GM06990 (cell line): ENCODE measurements around the gene OTOP2.

Experiments used
- DNase-seq: peaks from one replicate; pipeline ENCODE4 v3.0.0-alpha.2; 2011; ENCODE audit not compliant: insufficient read length; ENCODE audit errors: extremely low read depth
- H3K27me3 ChIP-seq: replicated peaks from 2 replicates; pipeline ENCODE4 v1.6.0; 2011; ENCODE audit warnings: low read length; ENCODE audit not compliant: control insufficient read depth, insufficient read depth
- H3K36me3 ChIP-seq: 2 replicates; pipeline ENCODE4 v1.5.1; 2011; ENCODE audit warnings: low read length; ENCODE audit not compliant: control insufficient read depth, insufficient read depth
- H3K4me3 ChIP-seq: replicated peaks from 2 replicates; pipeline ENCODE4 v1.5.1; 2011; ENCODE audit warnings: low read depth, mild to moderate bottlenecking, control low read depth, low read length
- TF ChIP-seq, protein P1 (sequence below): IDR thresholded peaks from 2 replicates; pipeline ENCODE4 v1.5.1; 2011; ENCODE audit warnings: low read length, control low read depth, mild to moderate bottlenecking, inconsistent platforms; ENCODE audit not compliant: insufficient read depth, poor library complexity, severe bottlenecking

The OTOP2 gene

DNA sequence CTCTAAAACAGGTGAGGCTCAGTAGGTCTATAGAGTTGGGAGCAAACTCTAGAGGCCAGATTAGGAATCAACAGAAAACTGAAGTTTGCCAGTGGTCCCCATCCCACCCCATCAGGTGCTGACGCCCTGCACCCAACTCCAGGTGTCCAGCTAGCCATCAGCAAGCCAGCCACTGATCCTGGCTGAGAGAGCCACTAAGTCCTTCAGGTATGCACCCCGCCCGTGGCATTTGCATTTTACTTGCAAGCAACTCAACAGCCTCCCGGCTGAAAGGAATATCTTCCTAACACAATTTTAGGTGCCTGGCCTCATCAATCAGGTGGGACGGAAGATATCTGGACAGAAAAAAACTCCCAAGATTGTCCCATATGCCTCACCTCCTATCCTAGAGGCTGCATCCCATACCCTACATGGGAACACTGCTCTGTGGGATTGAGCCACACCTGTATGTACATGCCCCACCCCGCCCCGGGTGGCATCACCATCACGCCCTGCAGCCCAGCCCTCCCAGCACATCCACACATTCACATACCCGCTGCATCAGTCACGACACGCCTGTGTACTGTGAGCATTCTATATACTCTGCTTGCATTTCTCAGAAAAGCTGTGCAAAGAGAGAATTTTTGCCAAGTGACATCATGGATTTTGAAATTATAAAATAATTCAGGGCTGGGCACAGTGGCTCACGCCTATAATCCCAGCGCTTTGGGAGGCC, 19.9 kb downstream of the OTOP2 start:
- Histone ChIP-seq H3K36me3 (no peaks in the 10 kb centered on the region), H3K4me3 (no peak overlapping the region), H3K27me3 (no peaks in the 10 kb centered on the region)
- DNase-seq, result no peak
- TF ChIP-seq, protein P1, sequence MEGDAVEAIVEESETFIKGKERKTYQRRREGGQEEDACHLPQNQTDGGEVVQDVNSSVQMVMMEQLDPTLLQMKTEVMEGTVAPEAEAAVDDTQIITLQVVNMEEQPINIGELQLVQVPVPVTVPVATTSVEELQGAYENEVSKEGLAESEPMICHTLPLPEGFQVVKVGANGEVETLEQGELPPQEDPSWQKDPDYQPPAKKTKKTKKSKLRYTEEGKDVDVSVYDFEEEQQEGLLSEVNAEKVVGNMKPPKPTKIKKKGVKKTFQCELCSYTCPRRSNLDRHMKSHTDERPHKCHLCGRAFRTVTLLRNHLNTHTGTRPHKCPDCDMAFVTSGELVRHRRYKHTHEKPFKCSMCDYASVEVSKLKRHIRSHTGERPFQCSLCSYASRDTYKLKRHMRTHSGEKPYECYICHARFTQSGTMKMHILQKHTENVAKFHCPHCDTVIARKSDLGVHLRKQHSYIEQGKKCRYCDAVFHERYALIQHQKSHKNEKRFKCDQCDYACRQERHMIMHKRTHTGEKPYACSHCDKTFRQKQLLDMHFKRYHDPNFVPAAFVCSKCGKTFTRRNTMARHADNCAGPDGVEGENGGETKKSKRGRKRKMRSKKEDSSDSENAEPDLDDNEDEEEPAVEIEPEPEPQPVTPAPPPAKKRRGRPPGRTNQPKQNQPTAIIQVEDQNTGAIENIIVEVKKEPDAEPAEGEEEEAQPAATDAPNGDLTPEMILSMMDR, result no peak

DNA sequence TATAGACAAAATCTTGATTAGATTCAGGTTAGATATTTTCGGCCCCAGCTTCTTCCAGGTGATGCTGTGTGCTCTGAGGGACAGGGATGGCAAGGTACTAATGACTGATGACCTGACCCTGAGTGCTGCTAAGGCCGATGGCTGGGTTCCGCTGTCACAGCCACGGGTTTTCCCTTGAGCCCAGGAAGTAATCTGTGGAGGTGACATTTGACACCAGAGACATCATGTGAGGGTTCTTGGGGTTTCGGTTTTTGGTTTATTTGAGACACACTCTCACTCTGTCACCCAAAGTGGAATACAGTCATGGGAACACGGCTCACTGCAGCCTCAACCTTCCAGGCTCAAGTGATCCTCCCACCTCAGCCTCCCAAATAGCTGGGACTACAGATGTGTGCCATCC, 21.5 kb downstream of the OTOP2 start:
- TF ChIP-seq, protein P1, result no peak
- Histone ChIP-seq H3K27me3 (no peaks in the 10 kb centered on the region), H3K4me3 (no peak overlapping the region), H3K36me3 (no peaks in the 10 kb centered on the region)
- DNase-seq, result peak; percentile 49

DNA sequence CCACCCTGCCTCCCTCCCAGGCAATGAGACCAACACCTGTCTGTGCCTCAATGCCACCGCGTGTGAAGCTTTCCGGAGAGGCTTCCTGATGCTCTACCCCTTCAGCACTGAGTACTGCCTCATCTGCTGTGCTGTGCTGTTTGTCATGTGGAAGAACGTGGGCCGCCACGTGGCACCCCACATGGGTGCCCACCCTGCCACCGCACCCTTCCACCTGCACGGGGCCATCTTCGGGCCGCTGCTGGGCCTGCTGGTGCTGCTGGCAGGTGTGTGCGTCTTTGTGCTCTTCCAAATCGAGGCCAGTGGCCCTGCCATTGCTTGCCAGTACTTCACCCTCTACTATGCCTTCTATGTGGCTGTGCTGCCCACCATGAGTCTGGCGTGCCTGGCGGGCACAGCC, 22.6 kb downstream of the OTOP2 start:
- no peak overlapping the region for H3K4me3 ChIP-seq
- H3K36me3 ChIP-seq, result no peaks in the 10 kb centered on the region
- no peaks in the 10 kb centered on the region for H3K27me3 ChIP-seq
- no peak for DNase-seq
- TF ChIP-seq, protein P1, result no peak

DNA sequence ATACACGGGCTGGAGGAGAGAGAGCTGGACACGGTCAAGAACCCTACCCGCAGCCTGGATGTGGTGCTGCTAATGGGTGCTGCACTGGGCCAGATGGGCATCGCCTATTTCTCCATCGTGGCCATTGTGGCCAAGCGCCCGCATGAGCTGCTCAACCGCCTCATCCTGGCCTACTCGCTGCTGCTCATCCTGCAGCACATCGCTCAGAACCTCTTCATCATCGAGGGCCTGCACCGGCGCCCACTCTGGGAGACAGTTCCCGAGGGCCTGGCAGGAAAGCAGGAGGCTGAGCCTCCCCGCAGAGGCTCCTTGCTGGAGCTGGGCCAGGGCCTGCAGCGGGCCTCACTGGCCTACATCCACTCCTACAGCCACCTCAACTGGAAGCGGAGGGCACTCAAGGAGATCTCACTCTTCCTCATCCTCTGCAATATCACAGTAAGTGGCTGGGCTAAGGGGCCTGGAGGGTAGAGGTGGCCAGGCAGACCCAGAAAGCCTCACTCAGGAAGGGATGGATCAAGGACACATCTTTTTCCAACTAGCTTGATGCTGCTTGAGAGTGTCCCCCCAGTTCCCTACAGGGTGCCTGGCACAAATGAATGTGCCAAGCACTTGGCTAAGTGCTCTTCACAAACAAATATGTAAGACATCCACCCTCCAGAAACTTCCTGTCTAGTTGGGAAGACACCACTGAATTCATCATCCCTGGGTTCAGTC, 23.1 kb downstream of the OTOP2 start:
- H3K36me3 ChIP-seq, result no peaks in the 10 kb centered on the region
- TF ChIP-seq, protein P1, result no peak
- H3K4me3 ChIP-seq, result no peak overlapping the region
- no peak for DNase-seq
- no peaks in the 10 kb centered on the region for H3K27me3 ChIP-seq

DNA sequence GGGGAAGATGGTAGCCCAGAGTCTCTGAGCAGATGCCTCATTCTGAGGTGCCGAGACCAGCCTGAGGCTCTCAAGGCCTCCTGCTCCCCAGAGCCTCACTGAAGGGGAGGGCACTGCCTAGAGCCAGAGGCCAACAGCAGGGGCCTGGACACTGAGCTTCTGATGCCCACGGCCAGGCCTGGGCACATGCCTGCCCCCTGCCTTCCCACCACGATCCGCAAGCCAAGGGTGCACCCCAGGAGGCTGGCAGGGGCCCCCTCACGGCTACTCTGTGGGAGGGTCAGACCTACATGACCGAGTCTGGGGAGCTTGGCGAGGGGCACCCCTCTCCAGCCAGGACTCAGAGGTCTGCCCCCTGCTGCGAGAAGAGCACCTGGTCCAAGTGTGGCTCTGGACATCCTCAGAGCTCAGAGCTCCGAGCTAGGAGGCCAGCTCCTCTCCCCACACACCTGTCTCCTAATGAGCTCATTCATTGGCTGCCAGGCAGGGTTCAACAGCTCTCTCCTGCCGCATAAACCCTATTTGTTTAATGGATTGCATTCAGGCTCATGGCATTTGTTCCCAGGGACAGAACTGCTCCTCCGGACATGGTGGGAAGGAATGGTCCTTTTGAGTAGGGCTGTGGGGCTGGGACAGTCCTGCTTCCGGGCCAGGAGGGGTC, 25.5 kb downstream of the OTOP2 start:
- DNase-seq, result no peak
- no peaks in the 10 kb centered on the region for H3K36me3 ChIP-seq
- TF ChIP-seq, protein P1, result no peak
- no peaks in the 10 kb centered on the region for H3K27me3 ChIP-seq
- H3K4me3 ChIP-seq, result no peak overlapping the region
